ENCODE data around the gene SPRR5. TPM values are rescaled to one million over a fixed set of nuclear protein-coding genes. Genes with fewer than 3 reads are reported as not detected.

The SPRR5 gene
- total and polyA plus RNA-seq, 2 experiments from 2014 or later: not detected

DNA sequence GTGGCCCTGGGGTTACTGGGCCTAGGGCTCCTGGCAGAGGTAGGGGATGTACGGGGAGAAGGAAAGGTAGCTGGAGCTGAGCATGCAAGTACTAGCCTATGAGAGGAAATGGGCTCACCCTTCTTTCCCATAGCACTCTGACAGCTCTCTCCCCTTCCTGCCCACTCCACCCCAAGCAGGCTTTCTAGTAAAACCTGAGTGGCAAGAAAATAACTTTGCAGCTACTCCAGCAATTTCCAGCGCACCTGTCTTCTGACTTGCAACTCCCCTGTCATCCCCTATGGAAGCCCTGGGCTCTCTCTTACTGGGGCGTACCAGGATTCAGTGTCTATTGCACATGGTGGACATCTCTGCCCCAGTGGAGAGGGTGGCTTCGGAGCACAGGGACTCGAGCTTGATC lies 45.4 kb upstream of the SPRR5 start:
- no peak overlapping the region for H3K4me3 Mint-ChIP-seq
- no peaks in the 10 kb centered on the region for H3K27me3 Mint-ChIP-seq (ENCODE audit: insufficient read depth, low read depth, poor library complexity)
- Histone ChIP-seq H4K20me1 (replicated peaks; ENCODE audit: insufficient read depth) (no peaks in the 10 kb centered on the region), H3K36me3 (ENCODE audit: insufficient read depth) (no peaks in the 10 kb centered on the region), H3K4me2 (no peak overlapping the region), H3K4me1 (ENCODE audit: insufficient read depth) (no peaks in the 10 kb centered on the region), H3K27me3 (ENCODE audit: insufficient read depth) (no peaks in the 10 kb centered on the region), H3K4me3 (no peak overlapping the region), H3K27ac (ENCODE audit: low read depth) (no peak overlapping the region), H3F3A (replicated peaks; ENCODE audit: low read depth) (no peaks in the 10 kb centered on the region), H3K9me2 (ENCODE audit: insufficient read depth) (0 out of 2 replicates have a peak, but pooled peaks cover 5% of the 10 kb centered on the region), H2AFZ (no peak overlapping the region), H3K79me2 (replicated peaks; ENCODE audit: insufficient read depth) (no peaks in the 10 kb centered on the region)
- TF ChIP-seq POLR2AphosphoS5 (IDR thresholded peaks at IDR 0.05; ENCODE audit: low read depth) (no peak), NANOG (IDR thresholded peaks at IDR 0.05; ENCODE audit: borderline replicate concordance) (no peak), JUNB (IDR thresholded peaks at IDR 0.05; ENCODE audit: unreplicated experiment) (no peak), ZNF331 (CRISPR knock-in tag; IDR thresholded peaks at IDR 0.05; ENCODE audit: low read depth) (no peak), EZH2phosphoT487 (IDR thresholded peaks at IDR 0.05; ENCODE audit: unreplicated experiment) (no peak), STAT1 (IDR thresholded peaks at IDR 0.05; ENCODE audit: unreplicated experiment) (no peak), ZNF114 (CRISPR knock-in tag; IDR thresholded peaks at IDR 0.05) (no peak), CREB1 (CRISPR knock-in tag; IDR thresholded peaks at IDR 0.05; ENCODE audit: low read depth) (no peak), EZH2 (IDR thresholded peaks at IDR 0.05; ENCODE audit: low read depth, unreplicated experiment) (no peak)
- TF ChIP-seq, protein P1, sequence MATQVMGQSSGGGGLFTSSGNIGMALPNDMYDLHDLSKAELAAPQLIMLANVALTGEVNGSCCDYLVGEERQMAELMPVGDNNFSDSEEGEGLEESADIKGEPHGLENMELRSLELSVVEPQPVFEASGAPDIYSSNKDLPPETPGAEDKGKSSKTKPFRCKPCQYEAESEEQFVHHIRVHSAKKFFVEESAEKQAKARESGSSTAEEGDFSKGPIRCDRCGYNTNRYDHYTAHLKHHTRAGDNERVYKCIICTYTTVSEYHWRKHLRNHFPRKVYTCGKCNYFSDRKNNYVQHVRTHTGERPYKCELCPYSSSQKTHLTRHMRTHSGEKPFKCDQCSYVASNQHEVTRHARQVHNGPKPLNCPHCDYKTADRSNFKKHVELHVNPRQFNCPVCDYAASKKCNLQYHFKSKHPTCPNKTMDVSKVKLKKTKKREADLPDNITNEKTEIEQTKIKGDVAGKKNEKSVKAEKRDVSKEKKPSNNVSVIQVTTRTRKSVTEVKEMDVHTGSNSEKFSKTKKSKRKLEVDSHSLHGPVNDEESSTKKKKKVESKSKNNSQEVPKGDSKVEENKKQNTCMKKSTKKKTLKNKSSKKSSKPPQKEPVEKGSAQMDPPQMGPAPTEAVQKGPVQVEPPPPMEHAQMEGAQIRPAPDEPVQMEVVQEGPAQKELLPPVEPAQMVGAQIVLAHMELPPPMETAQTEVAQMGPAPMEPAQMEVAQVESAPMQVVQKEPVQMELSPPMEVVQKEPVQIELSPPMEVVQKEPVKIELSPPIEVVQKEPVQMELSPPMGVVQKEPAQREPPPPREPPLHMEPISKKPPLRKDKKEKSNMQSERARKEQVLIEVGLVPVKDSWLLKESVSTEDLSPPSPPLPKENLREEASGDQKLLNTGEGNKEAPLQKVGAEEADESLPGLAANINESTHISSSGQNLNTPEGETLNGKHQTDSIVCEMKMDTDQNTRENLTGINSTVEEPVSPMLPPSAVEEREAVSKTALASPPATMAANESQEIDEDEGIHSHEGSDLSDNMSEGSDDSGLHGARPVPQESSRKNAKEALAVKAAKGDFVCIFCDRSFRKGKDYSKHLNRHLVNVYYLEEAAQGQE (IDR thresholded peaks at IDR 0.05; ENCODE audit: unreplicated experiment): no peak
- TF ChIP-seq, protein P2, sequence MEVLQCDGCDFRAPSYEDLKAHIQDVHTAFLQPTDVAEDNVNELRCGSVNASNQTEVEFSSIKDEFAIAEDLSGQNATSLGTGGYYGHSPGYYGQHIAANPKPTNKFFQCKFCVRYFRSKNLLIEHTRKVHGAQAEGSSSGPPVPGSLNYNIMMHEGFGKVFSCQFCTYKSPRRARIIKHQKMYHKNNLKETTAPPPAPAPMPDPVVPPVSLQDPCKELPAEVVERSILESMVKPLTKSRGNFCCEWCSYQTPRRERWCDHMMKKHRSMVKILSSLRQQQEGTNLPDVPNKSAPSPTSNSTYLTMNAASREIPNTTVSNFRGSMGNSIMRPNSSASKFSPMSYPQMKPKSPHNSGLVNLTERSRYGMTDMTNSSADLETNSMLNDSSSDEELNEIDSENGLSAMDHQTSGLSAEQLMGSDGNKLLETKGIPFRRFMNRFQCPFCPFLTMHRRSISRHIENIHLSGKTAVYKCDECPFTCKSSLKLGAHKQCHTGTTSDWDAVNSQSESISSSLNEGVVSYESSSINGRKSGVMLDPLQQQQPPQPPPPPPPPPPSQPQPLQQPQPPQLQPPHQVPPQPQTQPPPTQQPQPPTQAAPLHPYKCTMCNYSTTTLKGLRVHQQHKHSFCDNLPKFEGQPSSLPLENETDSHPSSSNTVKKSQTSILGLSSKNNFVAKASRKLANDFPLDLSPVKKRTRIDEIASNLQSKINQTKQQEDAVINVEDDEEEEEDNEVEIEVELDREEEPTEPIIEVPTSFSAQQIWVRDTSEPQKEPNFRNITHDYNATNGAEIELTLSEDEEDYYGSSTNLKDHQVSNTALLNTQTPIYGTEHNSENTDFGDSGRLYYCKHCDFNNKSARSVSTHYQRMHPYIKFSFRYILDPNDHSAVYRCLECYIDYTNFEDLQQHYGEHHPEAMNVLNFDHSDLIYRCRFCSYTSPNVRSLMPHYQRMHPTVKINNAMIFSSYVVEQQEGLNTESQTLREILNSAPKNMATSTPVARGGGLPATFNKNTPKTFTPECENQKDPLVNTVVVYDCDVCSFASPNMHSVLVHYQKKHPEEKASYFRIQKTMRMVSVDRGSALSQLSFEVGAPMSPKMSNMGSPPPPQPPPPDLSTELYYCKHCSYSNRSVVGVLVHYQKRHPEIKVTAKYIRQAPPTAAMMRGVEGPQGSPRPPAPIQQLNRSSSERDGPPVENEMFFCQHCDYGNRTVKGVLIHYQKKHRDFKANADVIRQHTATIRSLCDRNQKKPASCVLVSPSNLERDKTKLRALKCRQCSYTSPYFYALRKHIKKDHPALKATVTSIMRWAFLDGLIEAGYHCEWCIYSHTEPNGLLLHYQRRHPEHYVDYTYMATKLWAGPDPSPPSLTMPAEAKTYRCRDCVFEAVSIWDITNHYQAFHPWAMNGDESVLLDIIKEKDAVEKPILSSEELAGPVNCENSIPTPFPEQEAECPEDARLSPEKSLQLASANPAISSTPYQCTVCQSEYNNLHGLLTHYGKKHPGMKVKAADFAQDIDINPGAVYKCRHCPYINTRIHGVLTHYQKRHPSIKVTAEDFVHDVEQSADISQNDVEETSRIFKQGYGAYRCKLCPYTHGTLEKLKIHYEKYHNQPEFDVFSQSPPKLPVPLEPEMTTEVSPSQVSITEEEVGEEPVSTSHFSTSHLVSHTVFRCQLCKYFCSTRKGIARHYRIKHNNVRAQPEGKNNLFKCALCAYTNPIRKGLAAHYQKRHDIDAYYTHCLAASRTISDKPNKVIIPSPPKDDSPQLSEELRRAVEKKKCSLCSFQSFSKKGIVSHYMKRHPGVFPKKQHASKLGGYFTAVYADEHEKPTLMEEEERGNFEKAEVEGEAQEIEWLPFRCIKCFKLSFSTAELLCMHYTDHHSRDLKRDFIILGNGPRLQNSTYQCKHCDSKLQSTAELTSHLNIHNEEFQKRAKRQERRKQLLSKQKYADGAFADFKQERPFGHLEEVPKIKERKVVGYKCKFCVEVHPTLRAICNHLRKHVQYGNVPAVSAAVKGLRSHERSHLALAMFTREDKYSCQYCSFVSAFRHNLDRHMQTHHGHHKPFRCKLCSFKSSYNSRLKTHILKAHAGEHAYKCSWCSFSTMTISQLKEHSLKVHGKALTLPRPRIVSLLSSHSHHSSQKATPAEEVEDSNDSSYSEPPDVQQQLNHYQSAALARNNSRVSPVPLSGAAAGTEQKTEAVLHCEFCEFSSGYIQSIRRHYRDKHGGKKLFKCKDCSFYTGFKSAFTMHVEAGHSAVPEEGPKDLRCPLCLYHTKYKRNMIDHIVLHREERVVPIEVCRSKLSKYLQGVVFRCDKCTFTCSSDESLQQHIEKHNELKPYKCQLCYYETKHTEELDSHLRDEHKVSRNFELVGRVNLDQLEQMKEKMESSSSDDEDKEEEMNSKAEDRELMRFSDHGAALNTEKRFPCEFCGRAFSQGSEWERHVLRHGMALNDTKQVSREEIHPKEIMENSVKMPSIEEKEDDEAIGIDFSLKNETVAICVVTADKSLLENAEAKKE (CRISPR knock-in tag; IDR thresholded peaks at IDR 0.05): no peak
- TF ChIP-seq, protein P3, sequence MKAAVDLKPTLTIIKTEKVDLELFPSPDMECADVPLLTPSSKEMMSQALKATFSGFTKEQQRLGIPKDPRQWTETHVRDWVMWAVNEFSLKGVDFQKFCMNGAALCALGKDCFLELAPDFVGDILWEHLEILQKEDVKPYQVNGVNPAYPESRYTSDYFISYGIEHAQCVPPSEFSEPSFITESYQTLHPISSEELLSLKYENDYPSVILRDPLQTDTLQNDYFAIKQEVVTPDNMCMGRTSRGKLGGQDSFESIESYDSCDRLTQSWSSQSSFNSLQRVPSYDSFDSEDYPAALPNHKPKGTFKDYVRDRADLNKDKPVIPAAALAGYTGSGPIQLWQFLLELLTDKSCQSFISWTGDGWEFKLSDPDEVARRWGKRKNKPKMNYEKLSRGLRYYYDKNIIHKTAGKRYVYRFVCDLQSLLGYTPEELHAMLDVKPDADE (IDR thresholded peaks at IDR 0.05): no peak
- TF ChIP-seq, protein P4, sequence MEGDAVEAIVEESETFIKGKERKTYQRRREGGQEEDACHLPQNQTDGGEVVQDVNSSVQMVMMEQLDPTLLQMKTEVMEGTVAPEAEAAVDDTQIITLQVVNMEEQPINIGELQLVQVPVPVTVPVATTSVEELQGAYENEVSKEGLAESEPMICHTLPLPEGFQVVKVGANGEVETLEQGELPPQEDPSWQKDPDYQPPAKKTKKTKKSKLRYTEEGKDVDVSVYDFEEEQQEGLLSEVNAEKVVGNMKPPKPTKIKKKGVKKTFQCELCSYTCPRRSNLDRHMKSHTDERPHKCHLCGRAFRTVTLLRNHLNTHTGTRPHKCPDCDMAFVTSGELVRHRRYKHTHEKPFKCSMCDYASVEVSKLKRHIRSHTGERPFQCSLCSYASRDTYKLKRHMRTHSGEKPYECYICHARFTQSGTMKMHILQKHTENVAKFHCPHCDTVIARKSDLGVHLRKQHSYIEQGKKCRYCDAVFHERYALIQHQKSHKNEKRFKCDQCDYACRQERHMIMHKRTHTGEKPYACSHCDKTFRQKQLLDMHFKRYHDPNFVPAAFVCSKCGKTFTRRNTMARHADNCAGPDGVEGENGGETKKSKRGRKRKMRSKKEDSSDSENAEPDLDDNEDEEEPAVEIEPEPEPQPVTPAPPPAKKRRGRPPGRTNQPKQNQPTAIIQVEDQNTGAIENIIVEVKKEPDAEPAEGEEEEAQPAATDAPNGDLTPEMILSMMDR (conservative IDR thresholded peaks at IDR 0.05; ENCODE audit: low read depth in 2 of 2): no peak
- DNase-seq (ENCODE audit: low spot score) (no peak), ATAC-seq (no peak)
- H3K9me3 Mint-ChIP-seq: no peaks in the 10 kb centered on the region
- peaks cover 2% of the 10 kb centered on the region; the same call in 1 of the 3 replicates for H3K4me1 Mint-ChIP-seq
- H3K36me3 Mint-ChIP-seq (ENCODE audit: low read depth): no peaks in the 10 kb centered on the region
- no peak overlapping the region for H3K27ac Mint-ChIP-seq

Measured in GM23338 (cell line).